22Rv1 (cell line): ENCODE results near the gene HSPA1A.

ENCODE experiments used
- ZFX ChIP-seq: fragments of 450-650 bp; IDR thresholded peaks from 2 replicates; pipeline ENCODE4 v1.6.1; 2017; ENCODE audit warnings: antibody characterized with exemption, borderline replicate concordance
- TF ChIP-seq, protein P1 (sequence below): fragments of 450-650 bp; IDR thresholded peaks from 2 replicates; pipeline ENCODE4 v1.5.1; 2017; ENCODE audit warnings: mild to moderate bottlenecking

DNA sequence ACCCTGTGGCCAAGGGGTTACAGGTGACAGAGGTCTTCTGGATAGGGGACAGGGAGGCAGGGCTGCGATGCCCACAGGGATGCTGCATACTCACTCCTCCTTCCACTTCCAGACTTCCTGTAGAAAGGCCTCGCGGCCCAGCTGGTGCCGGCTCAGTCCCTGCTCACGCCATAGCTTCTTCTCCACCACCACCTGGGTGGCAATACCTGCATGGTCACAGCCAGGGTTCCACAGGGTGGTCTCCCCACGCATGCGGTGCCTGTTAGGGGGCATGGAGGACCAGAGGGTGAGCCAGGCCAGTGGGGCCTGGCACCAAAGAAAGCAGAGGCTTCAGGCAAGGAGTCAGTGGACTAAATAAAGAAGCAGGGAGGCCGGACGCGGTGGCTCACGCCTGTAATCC lies 29.9 kb upstream of the HSPA1A start:
- TF ChIP-seq, protein P1, sequence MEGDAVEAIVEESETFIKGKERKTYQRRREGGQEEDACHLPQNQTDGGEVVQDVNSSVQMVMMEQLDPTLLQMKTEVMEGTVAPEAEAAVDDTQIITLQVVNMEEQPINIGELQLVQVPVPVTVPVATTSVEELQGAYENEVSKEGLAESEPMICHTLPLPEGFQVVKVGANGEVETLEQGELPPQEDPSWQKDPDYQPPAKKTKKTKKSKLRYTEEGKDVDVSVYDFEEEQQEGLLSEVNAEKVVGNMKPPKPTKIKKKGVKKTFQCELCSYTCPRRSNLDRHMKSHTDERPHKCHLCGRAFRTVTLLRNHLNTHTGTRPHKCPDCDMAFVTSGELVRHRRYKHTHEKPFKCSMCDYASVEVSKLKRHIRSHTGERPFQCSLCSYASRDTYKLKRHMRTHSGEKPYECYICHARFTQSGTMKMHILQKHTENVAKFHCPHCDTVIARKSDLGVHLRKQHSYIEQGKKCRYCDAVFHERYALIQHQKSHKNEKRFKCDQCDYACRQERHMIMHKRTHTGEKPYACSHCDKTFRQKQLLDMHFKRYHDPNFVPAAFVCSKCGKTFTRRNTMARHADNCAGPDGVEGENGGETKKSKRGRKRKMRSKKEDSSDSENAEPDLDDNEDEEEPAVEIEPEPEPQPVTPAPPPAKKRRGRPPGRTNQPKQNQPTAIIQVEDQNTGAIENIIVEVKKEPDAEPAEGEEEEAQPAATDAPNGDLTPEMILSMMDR: no peak
- no peak for TF ChIP-seq ZFX
